HG03432 (cell line): ENCODE results near the gene HAUS8.
"Not testable (repeated sequence)": the region's sequence is repeated elsewhere in the genome, so short reads cannot be mapped to it uniquely, and the experiment has no call there.

Source experiments
- ATAC-seq: cut with Tn5 transposase; IDR thresholded peaks from one replicate; pipeline ENCODE4 v1.9.1; 2021; ENCODE audit warnings: mild to moderate bottlenecking, moderate library complexity; ENCODE audit not compliant: unreplicated experiment

Gene HAUS8

DNA sequence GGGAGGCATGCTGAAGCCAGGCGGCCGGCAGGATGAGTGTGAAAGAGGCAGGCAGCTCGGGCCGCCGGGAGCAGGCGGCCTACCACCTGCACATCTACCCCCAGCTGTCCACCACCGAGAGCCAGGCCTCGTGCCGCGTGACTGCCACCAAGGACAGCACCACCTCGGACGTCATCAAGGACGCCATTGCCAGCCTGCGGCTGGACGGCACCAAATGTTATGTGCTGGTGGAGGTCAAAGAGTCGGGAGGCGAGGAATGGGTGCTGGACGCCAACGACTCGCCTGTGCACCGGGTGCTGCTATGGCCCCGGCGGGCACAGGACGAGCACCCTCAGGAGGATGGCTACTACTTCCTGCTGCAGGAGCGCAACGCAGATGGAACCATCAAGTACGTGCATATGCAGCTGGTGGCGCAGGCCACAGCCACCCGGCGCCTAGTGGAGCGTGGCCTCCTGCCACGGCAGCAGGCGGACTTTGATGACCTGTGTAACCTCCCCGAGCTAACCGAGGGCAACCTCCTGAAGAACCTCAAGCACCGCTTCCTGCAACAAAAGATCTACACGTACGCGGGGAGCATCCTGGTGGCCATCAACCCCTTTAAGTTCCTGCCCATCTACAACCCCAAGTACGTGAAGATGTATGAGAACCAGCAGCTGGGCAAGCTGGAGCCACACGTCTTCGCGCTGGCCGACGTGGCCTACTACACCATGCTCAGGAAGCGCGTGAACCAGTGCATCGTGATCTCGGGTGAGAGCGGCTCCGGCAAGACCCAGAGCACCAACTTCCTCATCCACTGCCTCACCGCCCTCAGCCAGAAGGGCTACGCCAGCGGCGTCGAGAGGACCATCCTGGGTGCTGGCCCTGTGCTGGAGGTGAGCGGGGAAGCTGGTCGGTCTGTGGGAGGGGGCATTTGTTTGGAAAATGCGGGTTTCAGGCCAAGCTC is 26.7 kb upstream of the HAUS8 start:
- ATAC-seq, result no peak

DNA sequence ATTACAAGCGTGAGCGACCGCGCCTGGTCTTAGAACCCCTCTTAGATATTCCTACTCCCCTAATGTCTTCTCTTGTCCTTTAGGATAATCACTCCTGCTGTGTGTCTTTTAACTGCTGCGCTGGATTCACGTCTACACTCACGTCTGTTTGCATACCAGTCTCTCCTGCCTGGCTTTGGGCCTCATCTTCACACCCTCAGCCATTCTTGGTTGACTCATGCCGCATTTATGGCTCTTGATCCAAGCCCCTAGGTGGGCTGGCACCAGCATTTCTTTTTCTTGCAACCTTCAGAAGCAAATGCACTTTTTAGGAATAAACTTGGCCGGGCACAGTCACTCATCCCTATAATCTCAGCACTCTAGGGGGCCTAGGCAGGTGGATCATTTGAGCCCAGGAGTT is 23.1 kb upstream of the HAUS8 start:
- no peak for ATAC-seq

- no peak for ATAC-seq
Measured at GRCh38 chr19:17097593-17098126, 22.4 kb upstream of the HAUS8 start.

GRCh38 chr19:17095141-17095919 is 20.1 kb upstream of the HAUS8 start:
- no peak for ATAC-seq

- ATAC-seq, result not testable (repeated sequence)
Measured at GRCh38 chr19:17094694-17095093, 19.4 kb upstream of the HAUS8 start.

GRCh38 chr19:17092696-17093095 is 17.4 kb upstream of the HAUS8 start:
- ATAC-seq, result no peak

DNA sequence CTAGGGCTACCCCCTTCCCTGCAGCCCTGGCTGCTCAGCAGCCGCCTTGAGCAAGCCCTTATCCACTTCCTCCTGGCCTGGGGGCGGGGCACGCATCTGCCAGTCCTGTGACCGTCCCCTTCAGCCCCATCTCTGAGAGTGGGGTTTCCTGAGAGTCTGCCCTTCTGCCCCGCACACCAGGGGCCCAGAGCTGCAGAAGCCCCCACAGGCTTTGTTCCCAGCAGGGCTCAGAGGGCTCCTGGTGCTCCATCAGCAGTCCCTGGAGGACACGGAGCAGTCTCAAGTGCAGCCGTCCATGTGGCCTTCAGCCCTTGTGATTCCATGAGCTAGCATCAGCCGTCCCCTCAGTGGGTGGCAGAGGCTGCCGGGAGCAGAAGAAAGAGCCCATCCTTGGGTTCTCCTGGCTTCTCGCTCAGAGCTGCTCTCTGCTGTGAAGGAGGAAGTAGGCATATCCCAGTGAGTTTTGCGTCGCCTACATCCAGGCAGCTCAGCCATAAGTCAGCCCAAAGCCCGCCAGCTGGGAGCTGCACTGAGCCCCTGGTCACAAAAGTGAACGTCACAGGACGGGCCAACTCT is 16.6 kb upstream of the HAUS8 start:
- ATAC-seq, result no peak

GRCh38 chr19:17090583-17090982 is 15.3 kb upstream of the HAUS8 start:
- ATAC-seq, result no peak

GRCh38 chr19:17088552-17088951 is 13.3 kb upstream of the HAUS8 start:
- ATAC-seq, result no peak

DNA sequence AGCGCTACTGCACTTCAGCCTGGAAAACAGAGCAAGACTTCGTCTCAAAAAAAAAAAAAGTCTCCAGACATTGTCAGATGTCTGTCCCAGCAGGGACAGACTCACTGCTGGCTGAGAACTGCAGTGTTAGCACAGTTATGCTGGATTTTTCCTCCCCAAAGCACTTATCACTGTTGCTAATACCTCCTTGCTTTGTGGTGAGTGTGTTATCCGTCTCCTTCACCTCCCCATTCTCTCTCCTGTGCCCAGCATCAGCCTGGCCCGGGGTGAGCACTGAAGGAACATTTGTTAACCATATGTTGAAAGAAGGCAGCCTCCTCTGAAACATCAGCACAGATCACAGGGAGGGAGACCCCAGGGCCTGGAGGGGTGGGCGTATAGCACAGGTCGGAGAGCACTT is 11.6 kb upstream of the HAUS8 start:
- no peak for ATAC-seq

- no peak for ATAC-seq
Measured at GRCh38 chr19:17086120-17086519, 10.9 kb upstream of the HAUS8 start.

- no peak for ATAC-seq
Measured at GRCh38 chr19:17081672-17082630, 6.7 kb upstream of the HAUS8 start.

DNA sequence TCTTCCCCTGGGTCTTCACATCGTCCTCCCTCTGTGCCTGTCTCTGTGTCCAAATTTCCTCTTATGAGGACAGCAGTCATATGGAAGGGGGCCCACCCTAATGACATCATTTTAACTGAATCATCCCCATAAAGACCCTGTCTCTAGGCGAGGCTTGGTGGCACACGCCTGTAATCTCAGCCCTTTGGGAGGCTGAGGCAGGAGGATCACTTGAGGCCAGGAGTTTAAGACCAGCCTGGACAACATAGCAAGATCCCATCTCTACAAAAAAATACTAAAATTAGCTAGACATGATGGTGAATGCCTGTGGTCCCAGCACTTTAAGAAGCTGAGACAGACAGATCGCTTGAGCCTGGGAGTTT is 5.2 kb upstream of the HAUS8 start:
- ATAC-seq, result no peak

GRCh38 chr19:17079710-17080439 is 4.6 kb upstream of the HAUS8 start:
- ATAC-seq, result peak; percentile 33

- ATAC-seq, result no peak
Measured at GRCh38 chr19:17078920-17079709, 3.9 kb upstream of the HAUS8 start.

DNA sequence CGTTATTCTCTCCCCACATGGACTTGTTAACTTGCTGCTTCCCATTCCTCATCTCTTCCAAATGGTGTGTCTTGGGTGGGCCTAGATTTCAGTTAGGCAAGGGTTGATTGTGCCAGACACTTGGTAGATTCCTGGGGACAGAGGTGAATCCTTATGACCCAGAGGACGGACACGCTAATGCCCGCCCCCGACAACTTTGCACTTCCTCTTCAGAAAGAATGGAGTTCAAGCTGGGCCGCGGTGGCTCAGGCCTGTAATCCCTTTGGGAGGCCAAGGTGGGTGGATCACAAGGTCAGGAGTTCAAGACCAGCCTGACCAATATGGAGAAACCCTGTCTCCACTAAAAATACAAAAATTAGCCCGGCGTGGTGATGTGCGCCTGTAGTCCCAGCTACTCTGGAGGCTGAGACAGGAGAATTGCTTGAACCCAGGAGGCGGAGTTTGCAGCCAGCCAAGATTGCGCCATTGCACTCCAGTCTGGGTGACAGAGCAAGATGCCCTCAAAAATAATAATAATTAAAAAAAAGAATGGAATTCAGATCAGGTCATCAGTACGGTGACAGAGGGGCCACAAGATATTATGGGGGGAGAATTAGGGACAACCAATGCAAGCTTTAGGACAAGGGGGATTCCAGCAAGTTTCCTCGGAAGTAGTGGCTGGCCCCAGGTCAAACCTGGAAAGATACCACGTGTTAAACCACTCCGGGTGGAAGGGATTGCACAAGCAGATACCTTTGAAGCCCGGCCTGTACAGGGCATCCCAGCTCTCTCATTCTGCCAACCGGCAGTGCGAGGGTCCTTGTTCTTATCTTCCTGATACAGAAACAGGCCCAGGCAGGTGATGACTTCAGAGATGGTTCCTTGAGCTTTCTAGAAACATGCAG is 3.0 kb upstream of the HAUS8 start:
- no peak for ATAC-seq

GRCh38 chr19:17077447-17078028 is 2.3 kb upstream of the HAUS8 start:
- ATAC-seq, result no peak
